PC-3 (cell line): ENCODE results near the gene CNTNAP2. TPM values are rescaled to one million over a fixed set of nuclear protein-coding genes. Genes with fewer than 3 reads are reported as not detected.
A peak's percentile ranks its signal among the peaks of the same experiment; 100 is the strongest.

ENCODE experiments used
- ATAC-seq: fragments of 200-7000 bp; cut with Tn5 transposase; 2 replicates; pipeline ENCODE4 v1.9.1; 2020; ENCODE audit warnings: mild to moderate bottlenecking, moderate library complexity
- BruUV-seq: library from RNA; stranded (reverse); fragments of 400-500 nt; replicated peaks from 2 replicates; lab custom pipeline; 2021; lab: Mats Ljungman, UMichigan
- CTCF ChIA-PET: fragments of 300-600 bp; sonication (Branson Sonifier 250); formaldehyde crosslinking; loops from one replicate; lab custom pipeline; 2022; ENCODE audit warnings: antibody characterized with exemption; lab: Charles Lee
- POLR2A ChIA-PET: fragments of 300-600 bp; sonication (Branson Sonifier 250); formaldehyde crosslinking; loops from one replicate; lab custom pipeline; 2022; ENCODE audit warnings: antibody characterized with exemption; ENCODE audit not compliant: unreplicated experiment; lab: Charles Lee
- DNase-seq: peaks from one replicate; pipeline ENCODE4 v3.0.0-alpha.2; 2015
- H2AFZ ChIP-seq: fragments of 300-600 bp; sonication (generic); 2 replicates; pipeline ENCODE4 v1.6.0; 2016; ENCODE audit warnings: antibody characterized with exemption, low read length
- H3F3A ChIP-seq: fragments of 300-600 bp; sonication (generic); one replicate; pipeline ENCODE4 v1.6.0; 2017; ENCODE audit warnings: antibody characterized with exemption, low read length, control low read depth, mild to moderate bottlenecking; ENCODE audit not compliant: unreplicated experiment
- H3K27ac ChIP-seq: fragments of 300-600 bp; sonication (generic); 2 replicates; pipeline ENCODE4 v1.5.1; 2016; ENCODE audit warnings: mild to moderate bottlenecking, low read length
- H3K27me3 ChIP-seq: fragments of 300-600 bp; sonication (generic); 2 replicates; pipeline ENCODE4 v1.6.1; 2016; ENCODE audit warnings: low read length, mixed read lengths
- H3K36me3 ChIP-seq: fragments of 300-600 bp; sonication (generic); 2 replicates; pipeline ENCODE4 v1.6.1; 2016; ENCODE audit warnings: low read depth, mixed run types, low read length, mixed read lengths
- H3K4me1 ChIP-seq: fragments of 300-600 bp; sonication (generic); 2 replicates; pipeline ENCODE4 v1.5.1; 2016; ENCODE audit warnings: low read length; ENCODE audit not compliant: insufficient read depth
- H3K4me2 ChIP-seq: fragments of 300-600 bp; sonication (generic); 2 replicates; pipeline ENCODE4 v1.6.0; 2016; ENCODE audit warnings: low read length
- H3K4me3 ChIP-seq: fragments of 300-600 bp; sonication (generic); 2 replicates; pipeline ENCODE4 v1.5.1; 2016; ENCODE audit warnings: mild to moderate bottlenecking, low read length, mixed read lengths
- H3K79me2 ChIP-seq: fragments of 300-600 bp; sonication (generic); 2 replicates; pipeline ENCODE4 v1.6.1; 2017; ENCODE audit warnings: low read length, mixed read lengths
- H3K9ac ChIP-seq: fragments of 300-600 bp; sonication (generic); 2 replicates; pipeline ENCODE4 v1.6.0; 2016; ENCODE audit warnings: mild to moderate bottlenecking, low read length
- H3K9me2 ChIP-seq: fragments of 300-600 bp; sonication (generic); replicated peaks from 2 replicates; pipeline ENCODE4 v1.6.1; 2016; ENCODE audit warnings: mixed run types, low read length, mixed read lengths
- H3K9me3 ChIP-seq: fragments of 300-600 bp; sonication (generic); 2 replicates; pipeline ENCODE4 v1.6.1; 2016; ENCODE audit warnings: low read length, mixed read lengths
- H4K20me1 ChIP-seq: fragments of 300-600 bp; sonication (generic); 2 replicates; pipeline ENCODE4 v1.6.1; 2016; ENCODE audit warnings: low read length, mixed read lengths
- CTCF ChIP-seq: fragments of 300-600 bp; sonication (generic); conservative IDR thresholded peaks from 2 replicates; pipeline ENCODE4 v1.5.1; 2017; ENCODE audit warnings: antibody characterized with exemption, low read depth, mild to moderate bottlenecking, low read length
- EZH2 ChIP-seq: fragments of 300-600 bp; sonication (generic); IDR thresholded peaks from one replicate; pipeline ENCODE4 v1.6.1; 2017; ENCODE audit warnings: antibody characterized with exemption, mild to moderate bottlenecking, low read length; ENCODE audit not compliant: unreplicated experiment
- EZH2phosphoT487 ChIP-seq: fragments of 300-600 bp; sonication (generic); IDR thresholded peaks from 2 replicates; pipeline ENCODE4 v1.6.1; 2018; ENCODE audit warnings: mild to moderate bottlenecking, antibody characterized with exemption, low read length, borderline replicate concordance
- intact Hi-C: fragments of 100-400 bp; cut with micrococcal nuclease; formaldehyde crosslinking; loops from 2 replicates; pipeline ENCODE4 v1.9.0; 2023
- total RNA-seq: library from RNA; depleted of rRNA; stranded (reverse); fragments of >200 nt; gene quantifications from 2 replicates; pipeline ENCODE4 v1.2.3, GENCODE V29; 2014

Gene CNTNAP2
- total RNA-seq, 1 experiment from 2014 or later, result 1.5 TPM

- Histone ChIP-seq H3K27ac (no peak overlapping the region), H3K9me2 (no peaks in the 10 kb centered on the region), H3K36me3 (no peaks in the 10 kb centered on the region), H3K4me3 (no peak overlapping the region), H3K9ac (no peak overlapping the region), H3K9me3 (no peaks in the 10 kb centered on the region), H3K79me2 (no peaks in the 10 kb centered on the region), H3K4me2 (no peak overlapping the region), H2AFZ (no peak overlapping the region), H3K27me3 (no peaks in the 10 kb centered on the region), H3K4me1 (no peaks in the 10 kb centered on the region), H4K20me1 (no peaks in the 10 kb centered on the region), H3F3A (no peaks in the 10 kb centered on the region)
- no peak for ATAC-seq
- intact Hi-C loops, result no loop called here
- CTCF ChIA-PET, result no interaction called here
- POLR2A ChIA-PET, result no interaction called here
- DNase-seq, result no peak
- TF ChIP-seq EZH2phosphoT487, result no peak
- TF ChIP-seq EZH2, result no peak
- TF ChIP-seq CTCF, result no peak
- no TSS peak for BruUV-seq
Measured at GRCh38 chr7:147829016-147829415, 1712.4 kb downstream of the CNTNAP2 start.

- CTCF ChIA-PET, result no interaction called here
- peak overlapping the region; percentile 37; the same call in 1 of the 2 replicates for H2AFZ ChIP-seq
- H3F3A ChIP-seq, result no peaks in the 10 kb centered on the region
- H3K79me2 ChIP-seq, result no peaks in the 10 kb centered on the region
- no peak overlapping the region for H3K4me2 ChIP-seq
- intact Hi-C loops, result no loop called here
- H3K27me3 ChIP-seq, result no peaks in the 10 kb centered on the region
- H4K20me1 ChIP-seq, result no peaks in the 10 kb centered on the region
- no peaks in the 10 kb centered on the region for H3K36me3 ChIP-seq
- ATAC-seq, result no peak
- H3K9me3 ChIP-seq, result no peaks in the 10 kb centered on the region
- no peak overlapping the region for H3K4me3 ChIP-seq
- H3K27ac ChIP-seq, result no peak overlapping the region
- H3K9me2 ChIP-seq, result no peaks in the 10 kb centered on the region
- no TSS peak for BruUV-seq
- H3K9ac ChIP-seq, result no peak overlapping the region
- no peak for DNase-seq
- POLR2A ChIA-PET, result no interaction called here
- H3K4me1 ChIP-seq, result no peaks in the 10 kb centered on the region
- TF ChIP-seq CTCF, result no peak
- no peak for TF ChIP-seq EZH2phosphoT487
- no peak for TF ChIP-seq EZH2
Measured at GRCh38 chr7:147833557-147833956, 1717.0 kb downstream of the CNTNAP2 start.

- Histone ChIP-seq H3K27ac (no peak overlapping the region), H3K4me2 (no peak overlapping the region), H2AFZ (0 out of 2 replicates have a peak overlapping the region, but pooled peaks have one; percentile 37), H3K4me1 (no peaks in the 10 kb centered on the region), H3K36me3 (no peaks in the 10 kb centered on the region), H3K9me3 (no peaks in the 10 kb centered on the region), H3K9ac (no peak overlapping the region), H3K4me3 (no peak overlapping the region), H3K79me2 (no peaks in the 10 kb centered on the region), H4K20me1 (no peaks in the 10 kb centered on the region), H3K27me3 (no peaks in the 10 kb centered on the region), H3F3A (no peaks in the 10 kb centered on the region), H3K9me2 (no peaks in the 10 kb centered on the region)
- ATAC-seq, result no peak
- TF ChIP-seq EZH2 (no peak), EZH2phosphoT487 (no peak), CTCF (no peak)
- ChIA-PET POLR2A (no interaction called here), CTCF (no interaction called here)
- intact Hi-C loops, result no loop called here
- no peak for DNase-seq
- BruUV-seq, result no TSS peak
Measured at GRCh38 chr7:147833970-147834369, 1717.4 kb downstream of the CNTNAP2 start.
